HG02852 (cell line): ENCODE measurements around the gene ITCH.
A peak's percentile ranks its signal among the peaks of the same experiment; 100 is the strongest.
"Not testable (repeated sequence)": the region's sequence is repeated elsewhere in the genome, so short reads cannot be mapped to it uniquely, and the experiment has no call there.

ENCODE experiments used
- ATAC-seq: cut with Tn5 transposase; IDR thresholded peaks from one replicate; pipeline ENCODE4 v1.9.1; 2021; ENCODE audit warnings: mild to moderate bottlenecking, moderate library complexity; ENCODE audit not compliant: unreplicated experiment

Gene ITCH

DNA sequence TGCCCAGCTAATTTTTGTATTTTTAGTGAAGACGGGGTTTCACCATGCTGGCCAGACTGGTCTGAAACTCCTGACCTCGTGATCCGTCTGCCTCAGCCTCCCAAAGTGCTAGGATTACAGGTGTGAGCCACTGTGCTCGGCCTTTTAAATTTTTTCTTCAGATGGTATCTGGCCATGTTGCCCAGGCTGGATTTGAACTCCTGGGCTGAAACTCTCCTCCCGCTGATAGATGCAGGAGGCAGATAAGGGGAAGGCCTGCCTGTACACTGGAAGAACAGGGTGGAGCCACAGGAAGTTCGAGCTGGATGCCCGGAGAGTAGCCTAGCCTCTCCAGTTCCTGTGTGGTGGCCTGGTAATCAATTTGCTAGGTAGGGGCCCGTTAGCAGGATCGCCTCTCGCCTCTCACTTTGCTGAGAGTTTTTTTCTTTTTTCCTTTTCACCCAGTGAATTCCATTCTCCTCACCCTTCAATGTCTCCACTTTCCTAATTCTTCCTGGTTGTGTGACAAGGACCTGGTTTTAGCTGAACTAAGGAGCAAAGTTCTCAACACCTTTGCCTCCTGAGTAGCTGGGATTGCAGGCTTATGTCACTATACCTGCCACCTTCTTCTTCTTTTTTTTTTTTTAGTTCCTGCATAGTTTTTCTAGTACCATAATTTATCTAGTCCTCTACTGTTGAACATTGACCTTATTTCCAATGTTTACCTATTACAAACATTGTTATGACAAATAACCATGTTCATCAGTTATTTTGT is 19.4 kb upstream of the ITCH start:
- ATAC-seq, result no peak

DNA sequence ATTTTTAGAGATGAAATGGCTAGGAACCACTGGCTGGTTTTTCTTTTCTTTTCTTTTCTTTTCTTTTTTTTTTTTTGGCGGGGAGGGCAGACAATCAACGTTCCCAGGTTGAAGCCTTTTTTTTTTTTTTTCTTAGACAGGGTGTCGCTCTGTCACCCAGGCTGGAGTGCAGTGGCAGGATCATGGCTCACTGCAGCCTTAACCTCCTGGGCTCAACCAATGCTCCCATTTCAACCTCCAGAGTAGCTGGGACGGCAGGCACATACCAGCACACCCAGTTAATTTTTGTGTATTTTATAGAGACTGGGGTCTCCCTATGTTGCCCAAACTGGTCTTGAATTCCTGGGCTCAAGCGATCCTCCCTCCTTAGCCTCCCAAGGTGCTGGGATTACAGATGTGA is 18.8 kb upstream of the ITCH start:
- ATAC-seq, result no peak

DNA sequence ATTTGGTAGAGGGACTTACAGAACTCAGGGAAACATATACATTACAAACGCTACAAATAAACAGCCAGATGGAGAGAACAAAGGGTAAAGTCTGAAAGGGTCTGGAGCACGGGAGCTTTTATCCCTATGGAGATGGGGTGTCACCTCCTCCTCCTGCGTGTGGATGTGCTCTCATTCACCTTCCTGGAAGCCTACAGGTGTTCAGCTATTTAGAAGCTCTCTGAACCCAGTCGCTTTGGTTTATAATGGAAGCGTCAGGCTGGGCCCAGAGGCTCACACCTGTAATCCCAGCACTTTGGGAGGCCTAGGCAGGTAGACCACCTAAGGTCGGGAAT is 17.7 kb upstream of the ITCH start:
- no peak for ATAC-seq

DNA sequence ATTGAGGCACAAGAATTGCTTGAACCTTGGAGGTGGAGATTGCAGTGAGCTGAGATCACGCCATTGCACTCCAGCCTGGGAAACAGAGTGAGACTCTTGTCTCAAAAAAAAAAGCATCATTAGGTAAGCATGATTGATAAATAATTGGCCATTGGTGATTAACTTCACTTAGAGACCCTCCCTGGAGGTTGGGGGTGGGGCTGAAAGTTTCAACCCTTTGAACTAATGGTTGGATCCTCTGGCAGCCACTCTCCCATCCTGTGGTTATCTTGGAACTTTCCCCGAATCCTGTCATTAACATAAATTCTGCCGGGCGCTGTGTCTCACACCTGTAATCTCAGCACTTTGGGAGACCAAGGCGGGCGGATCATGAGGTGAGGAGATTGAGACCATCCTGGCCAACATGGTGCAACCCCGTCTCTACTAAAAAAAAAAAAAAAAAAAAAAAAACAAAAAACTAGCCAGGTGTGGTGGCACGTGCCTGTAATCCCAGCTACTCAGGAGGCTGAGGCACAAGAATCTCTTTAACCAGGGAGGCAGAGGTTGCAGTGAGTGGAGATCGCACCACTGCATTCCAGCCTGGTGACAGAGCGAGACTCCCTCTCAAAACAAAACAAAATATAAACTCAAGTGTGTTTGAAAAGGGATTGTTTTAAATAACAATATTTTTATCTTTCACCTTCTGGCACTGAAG is 17.1 kb upstream of the ITCH start:
- ATAC-seq, result not testable (repeated sequence)

DNA sequence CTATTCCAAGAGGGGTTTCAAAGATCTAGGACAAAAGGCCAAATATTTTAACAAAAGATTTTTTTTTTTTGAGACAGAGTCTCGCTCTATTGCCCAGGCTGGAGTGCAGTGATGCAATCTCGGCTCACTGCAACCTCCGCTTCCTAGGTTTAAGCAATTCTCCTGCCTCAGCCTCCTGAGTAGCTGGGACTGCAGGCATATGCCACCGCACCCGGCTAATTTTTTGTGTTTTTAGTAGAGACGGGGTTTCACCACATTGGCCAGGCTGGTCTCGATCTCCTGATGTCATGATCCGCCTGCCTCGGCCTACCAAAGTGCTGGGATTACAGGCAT is 16.6 kb upstream of the ITCH start:
- ATAC-seq, result not testable (repeated sequence)

DNA sequence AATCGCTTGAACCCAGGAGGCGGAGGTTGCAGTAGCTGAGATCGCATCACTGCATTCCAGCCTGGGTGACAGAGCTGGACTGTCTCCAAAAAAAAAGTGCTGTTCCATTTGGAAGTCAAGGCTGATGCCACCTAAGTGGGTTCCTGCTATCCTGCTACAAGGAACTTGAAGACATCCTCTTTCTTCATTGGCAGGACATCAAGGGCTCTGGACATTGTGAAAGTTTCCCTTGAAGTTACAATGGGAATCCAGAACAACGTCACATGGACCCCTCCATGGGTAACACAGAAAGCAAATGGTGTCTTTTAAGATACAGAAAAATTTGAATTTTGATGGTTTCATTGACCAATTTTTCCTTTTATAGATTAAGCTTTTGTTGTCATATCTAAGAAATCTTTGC is 15.5 kb upstream of the ITCH start:
- ATAC-seq, result no peak

DNA sequence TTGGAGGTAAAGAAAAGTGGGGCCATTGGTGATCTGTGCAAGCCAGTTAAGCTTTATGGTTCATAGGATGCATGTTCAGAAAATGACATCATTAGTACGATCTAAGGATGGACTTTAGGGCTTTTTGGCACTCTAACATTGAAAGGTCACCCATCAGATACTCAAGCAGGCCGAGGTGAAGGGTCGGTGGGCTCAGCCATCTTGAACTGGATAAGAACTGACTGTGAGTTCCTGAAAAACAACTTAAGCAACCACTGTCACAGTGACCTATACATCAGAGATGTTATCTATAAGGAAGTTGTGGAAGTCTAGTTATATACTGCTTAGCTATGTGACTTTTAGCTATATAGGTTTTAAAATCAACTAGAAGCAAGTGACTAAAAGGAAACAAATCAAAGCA is 13.0 kb upstream of the ITCH start:
- ATAC-seq, result no peak

DNA sequence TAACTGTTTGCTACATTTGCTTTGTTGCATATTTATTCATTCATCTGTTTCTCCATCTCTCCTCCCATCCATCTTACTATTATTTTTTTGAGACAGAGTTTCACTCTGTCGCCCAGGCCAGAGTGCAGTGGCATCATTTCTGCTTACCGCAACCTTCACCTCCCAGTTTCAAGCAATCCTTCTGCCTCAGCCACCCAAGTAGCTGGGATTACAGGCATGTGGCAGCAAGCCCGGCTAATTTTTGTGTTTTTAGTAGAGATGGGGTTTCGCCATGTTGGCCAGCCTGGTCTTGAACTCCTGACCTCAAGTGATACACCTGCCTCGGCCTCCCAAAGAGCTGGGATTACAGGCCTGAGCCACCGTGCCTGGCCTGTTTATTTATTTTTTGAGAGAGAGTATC is 9.6 kb upstream of the ITCH start:
- ATAC-seq, result not testable (repeated sequence)

DNA sequence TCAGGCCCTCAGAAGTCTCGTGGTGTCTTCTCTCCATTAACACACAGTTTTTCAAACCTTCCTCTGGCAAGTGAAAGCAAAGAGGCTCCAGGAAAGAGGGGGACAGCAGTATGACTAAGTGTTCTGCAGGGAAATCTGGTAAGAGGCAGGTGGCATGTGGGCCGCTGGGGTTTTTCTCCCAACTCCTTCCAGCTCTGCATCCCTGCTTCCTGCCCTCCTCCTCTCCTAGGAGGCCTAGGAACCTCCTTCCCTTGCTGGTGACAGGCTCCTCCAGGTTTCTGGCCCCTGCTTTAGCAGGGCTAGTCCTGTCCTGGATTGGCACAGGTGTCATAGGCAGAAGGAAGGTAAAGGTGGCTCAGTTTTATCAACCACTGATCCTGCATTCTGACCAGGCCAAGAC is 7.6 kb upstream of the ITCH start:
- no peak for ATAC-seq

DNA sequence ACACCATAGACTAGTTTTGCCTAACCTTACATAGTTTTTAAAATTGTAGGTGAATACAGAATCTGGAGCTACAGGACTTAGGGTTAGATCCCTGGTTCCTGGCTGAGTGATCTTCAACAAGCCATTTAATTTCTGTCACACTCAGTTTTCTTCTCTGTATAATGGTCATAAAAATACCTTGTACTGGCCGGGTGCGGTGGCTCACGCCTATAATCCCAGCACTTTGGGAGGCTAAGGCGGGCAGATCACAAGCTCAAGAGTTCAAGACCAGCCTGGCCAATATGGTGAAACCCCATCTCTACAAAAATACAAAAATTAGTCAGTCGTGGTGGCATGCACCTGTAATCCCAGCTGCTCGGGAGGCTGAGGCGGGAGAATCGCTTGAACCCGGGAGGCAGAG is 3.3 kb upstream of the ITCH start:
- ATAC-seq, result not testable (repeated sequence)

DNA sequence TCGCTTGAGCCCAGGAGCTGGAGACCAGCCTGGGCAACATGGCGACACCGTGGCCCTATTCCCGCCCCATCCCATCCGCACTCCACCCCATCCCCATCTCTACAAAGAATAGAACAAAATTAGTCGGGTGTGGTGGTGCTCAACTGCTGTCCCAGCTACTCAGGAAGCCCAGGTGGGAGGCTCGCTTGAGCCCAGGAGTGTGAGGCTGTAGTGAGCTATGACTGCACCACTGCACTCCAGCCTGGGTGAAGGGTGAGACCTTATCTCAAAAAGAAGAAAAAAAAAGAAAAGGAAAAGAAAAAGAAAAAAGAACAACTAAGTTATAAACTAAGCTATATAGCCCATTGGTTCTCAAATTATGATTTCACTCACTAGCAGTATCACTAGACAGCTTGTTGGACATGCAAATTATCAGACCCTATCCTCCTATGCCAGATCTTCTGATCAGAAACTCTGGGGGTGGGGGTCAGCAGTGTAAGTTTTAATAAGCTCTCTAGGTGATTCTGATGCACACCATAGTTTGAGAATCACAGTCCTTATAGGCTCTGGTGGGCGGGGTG is 491 bp upstream of the ITCH start:
- ATAC-seq, result no peak

DNA sequence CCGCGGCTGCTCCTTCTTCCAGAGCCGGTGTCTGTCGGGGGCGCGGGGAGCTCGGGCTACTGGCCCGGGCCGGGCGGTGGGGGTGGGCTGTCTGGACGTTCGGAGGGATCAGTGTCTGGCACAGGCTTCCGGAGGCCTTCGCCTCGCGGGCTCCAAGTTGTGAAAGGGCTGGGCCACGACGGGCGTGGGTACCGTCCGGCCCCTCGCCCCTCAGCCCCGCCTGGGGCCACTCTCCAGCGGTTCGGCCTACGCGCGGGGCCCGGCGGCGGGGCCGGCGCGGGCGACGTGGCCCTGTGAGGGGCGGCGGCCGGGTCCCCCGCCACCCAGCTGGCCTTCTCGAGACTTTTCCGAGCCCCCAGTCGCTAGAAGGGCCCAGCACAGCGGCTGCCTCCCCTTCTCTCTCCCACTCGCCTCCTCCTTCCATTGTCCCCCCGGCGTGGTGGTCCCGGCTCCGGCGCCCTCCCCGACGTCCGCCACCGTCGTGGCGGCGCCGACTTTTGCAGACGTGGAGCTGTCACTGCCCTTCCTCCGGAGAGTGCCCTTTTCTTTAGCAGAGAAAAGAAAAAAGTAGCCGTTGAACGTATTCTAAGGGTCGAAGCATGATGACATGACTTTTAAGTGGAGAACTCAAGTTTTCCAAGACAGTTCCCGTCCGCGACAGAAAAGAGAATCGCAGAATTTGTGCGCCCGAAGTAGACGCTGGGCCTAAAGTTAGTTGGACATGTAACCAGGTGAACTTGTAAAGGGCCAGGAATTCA is 571 bp downstream of the ITCH start:
- peak; percentile 38 for ATAC-seq

DNA sequence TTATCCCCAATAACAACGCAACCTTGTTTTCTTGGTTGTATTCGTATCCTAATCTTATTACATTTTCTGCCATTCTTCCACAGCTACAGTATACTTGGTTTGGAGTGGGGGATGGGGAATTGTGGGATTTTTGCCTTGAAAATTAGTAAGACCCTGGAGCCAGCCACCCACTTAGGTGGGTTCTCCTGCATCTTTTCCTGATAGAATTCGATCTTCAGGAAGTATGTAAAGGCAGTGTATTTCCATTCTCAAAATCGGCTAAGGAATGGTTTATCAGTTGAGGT is 1.1 kb downstream of the ITCH start:
- ATAC-seq, result no peak

DNA sequence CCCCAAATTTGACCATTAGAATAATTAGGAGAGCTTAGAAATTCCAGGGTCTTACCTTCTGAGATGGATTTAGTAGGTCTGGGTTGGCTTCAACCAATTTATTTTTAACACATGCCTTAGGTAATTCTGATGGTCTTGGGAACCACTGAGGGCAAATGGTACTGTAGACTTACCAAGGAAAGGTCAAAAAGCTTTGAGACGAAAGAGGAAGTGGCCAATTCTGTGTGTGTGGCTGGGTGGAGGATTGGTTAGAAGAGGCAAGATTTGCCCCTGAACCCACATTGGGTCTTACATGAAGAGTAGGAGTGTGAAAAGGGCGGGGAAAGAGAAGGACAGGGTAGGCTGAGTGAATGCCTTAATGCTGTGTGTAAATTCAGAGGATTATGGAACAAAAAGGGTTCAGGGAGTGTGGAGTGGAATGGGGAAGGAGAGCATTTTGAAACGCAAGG is 2.7 kb downstream of the ITCH start:
- peak; percentile 41 for ATAC-seq

DNA sequence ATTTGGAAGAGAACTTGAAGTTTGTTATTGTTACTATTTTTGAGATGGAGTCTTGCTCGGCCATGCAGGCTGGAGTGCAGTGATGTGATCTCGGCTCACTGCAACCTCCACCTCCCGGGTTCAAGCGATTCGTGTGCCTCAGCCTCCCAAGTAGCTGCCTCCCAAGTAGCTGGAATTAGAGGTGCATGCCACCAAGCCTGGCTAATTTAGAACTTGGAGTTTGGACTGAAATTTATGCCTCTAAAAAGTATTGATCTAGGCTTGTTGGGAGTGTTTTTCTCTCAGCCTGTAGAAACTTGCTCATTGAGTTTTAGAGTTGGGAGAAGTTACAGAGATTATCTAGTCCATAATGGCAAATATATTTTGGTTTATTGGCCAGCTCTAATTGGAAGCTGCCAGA is 4.1 kb downstream of the ITCH start:
- ATAC-seq, result no peak

DNA sequence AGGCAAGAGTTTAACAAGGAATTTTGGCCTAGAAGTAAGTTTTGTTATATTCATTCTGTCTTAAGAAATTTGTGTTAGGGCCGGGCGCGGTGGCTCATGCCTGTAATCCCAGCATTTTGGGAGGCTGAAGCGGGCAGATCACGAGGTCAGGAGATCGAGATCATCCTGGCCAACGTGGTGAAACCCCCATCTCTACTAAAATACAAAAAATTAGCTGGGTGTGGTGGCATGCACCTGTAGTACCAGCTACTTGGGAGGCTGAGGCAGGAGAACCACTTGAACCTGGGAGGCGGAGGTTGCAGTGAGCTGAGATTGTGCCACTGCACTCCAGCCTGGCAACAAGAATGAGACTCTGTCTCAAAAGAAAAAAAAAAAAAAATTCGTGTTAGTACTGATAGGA is 4.8 kb downstream of the ITCH start:
- not testable (repeated sequence) for ATAC-seq

DNA sequence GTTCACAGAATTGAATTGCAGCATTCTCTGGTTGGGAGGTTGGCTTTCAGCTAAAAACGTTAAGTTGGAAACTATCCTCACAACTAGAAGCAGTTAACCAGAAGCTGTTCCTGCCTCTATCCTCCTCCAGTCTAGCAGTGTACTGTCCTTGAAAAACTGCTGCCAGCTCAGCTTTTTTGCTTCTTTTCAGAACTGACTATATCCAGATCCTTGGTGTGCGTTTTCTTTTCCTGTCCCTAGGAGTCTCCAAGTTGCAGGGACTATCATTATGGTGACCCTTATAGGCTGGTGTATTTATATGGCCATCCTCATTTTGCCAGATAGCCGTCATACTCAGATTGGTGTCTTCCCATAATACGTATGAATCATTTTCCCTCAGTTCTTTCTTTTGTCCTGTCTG is 5.5 kb downstream of the ITCH start:
- no peak for ATAC-seq

DNA sequence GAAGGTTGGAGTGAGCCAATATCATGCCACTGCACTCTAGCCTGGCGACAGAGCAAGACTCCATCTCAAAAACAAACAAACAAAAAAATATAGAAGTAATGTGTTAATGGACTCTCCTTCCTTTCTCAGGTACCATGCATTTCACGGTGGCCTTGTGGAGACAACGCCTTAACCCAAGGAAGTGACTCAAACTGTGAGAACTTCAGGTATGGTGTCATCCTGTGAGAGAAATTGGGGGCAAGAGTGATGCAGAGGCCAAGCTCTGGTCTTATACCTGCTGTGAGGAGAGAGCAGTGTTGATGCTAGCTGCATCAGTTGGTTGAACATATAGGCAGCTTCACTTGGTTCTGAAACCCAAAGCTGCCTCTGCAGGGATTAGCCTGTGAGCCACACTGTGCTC is 6.2 kb downstream of the ITCH start:
- no peak for ATAC-seq

DNA sequence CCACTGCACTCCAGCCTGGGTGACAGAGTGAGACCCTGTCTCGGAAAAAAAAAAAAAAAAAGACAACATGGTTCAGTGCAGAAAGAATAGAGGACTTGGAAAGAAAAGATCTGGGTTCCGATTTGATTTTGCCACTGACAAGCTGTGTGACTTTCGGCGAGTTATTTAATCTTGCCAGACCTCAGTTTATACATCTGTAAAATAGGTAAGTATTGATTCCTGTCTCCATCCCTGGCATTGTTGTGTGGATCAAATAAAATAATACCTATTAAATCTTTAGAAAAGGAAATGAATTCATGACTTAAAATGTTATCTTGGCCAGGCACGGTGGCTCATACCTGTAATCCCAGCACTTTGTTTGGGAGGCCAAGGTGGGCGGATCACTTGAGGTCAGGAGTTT is 7.0 kb downstream of the ITCH start:
- no peak for ATAC-seq

DNA sequence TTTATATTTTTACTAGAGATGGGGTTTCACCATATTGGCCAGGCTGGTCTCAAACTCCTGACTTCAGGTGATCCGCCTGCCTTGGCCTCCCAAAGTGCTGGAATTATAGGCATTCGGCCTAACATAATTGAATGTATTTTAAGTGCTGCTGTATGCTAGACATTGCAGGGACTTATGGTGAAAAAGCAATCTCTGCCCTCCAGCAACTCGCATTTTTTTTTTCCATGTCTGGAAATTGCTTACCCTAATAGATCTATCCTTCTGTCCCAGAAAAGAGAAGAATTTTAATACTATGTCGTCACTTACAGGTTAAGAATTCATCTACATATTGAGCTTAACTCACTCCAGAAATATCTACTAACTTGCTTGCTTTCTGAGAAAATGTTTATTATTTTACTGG is 10.4 kb downstream of the ITCH start:
- ATAC-seq, result no peak

DNA sequence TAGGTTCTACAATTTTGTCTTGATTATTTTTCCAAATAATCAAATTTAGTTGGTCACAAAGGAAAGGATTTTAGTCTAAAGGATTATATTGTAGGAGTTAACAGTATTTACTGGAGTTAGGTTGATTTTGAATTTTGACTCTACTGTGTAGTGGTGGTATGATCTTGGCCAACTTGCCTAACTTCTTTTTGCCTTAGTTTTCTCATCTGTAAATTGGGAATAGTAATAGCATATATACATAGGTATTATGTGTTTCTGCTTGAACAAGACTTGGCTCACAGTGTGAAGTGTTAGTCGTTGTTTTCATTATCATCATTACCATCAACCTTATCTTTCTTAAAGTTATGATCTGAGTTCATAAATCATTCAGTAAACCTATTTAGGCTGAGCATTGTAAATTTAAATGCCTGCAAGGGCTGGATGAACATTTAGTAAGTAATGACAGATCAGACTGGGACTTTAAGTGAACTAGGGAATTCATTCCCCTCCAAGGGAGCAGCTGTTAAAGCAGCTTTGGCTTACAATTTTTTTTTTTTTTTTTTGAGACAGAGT is 11.2 kb downstream of the ITCH start:
- ATAC-seq, result no peak

DNA sequence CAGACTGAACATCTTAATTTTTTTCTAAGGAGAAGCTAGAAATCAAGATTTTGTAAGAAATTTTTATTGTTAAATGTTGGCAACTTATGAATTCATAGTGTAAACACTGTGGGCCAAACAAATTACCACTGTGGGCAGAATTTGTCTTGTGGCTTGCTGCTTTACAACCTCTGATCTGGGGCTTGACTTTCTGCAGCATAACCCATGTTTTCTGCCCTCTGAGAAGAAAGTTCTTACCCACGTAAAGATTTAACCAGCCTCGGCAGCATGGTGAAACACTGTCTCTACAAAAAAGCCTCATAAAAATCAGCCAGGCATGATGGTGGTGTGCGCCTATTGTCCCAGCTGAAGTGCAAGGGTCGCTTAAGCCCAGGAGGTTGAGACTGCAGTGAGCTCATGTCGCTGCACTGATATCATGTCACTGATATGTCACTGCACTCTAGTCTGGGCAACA is 12.9 kb downstream of the ITCH start:
- no peak for ATAC-seq
